HepG2 (cell line): ENCODE results near the gene PTH2. TPM values are rescaled to one million over a fixed set of nuclear protein-coding genes. Genes with fewer than 3 reads are reported as not detected.
A peak's percentile ranks its signal among the peaks of the same experiment; 100 is the strongest.

Experiments used
- ATAC-seq: fragments of 200-7000 bp; cut with Tn5 transposase; 3 replicates; pipeline ENCODE4 v1.9.1; 2020; ENCODE audit warnings: mild to moderate bottlenecking, moderate library complexity
- BruUV-seq: library from RNA; stranded (reverse); fragments of 400-500 nt; replicated peaks from 2 replicates; lab custom pipeline; 2021; lab: Mats Ljungman, UMichigan
- CTCF ChIA-PET: fragments of 300-600 bp; formaldehyde crosslinking; extraction: SDS; loops from one replicate; lab custom pipeline; 2021; ENCODE audit warnings: low total read pairs, inconsistent platforms, low intra/inter-chr PET ratio; lab: Yijun Ruan, JAX
- POLR2A ChIA-PET: fragments of 350-600 bp; sonication (Branson Sonifier 250); formaldehyde crosslinking; loops from one replicate; lab custom pipeline; 2020; ENCODE audit warnings: antibody characterized with exemption, inconsistent platforms; lab: Yijun Ruan, JAX
- DNase-seq: peaks from one replicate; pipeline ENCODE4 v3.0.0-alpha.2; 2015; ENCODE audit warnings: low spot score
- FAIRE-seq: peaks from 3 replicates; lab custom pipeline; 2011; peaks lifted over from hg19 to GRCh38; lab: Jason Lieb, UNC
- H2AFZ ChIP-seq: one replicate; pipeline ENCODE4 v1.6.1; 2011; ENCODE audit warnings: low read length, inconsistent platforms
- H3K27ac ChIP-seq: fragments of 300-600 bp; 3 replicates; pipeline ENCODE4 v1.8.0; 2011; ENCODE audit warnings: mixed run types, mild to moderate bottlenecking, mixed read lengths, low read length, inconsistent platforms; ENCODE audit not compliant: insufficient read depth; ENCODE audit errors: extremely low read length
- H3K27me3 ChIP-seq, 2 experiments: fragments of 200-600 bp in 1 of 2; 2 replicates in 1 of 2; 3 replicates in 1 of 2; pipeline versions ENCODE4 v1.6.0 to v1.8.0; 2011; ENCODE audit warnings: low read length in 2 of 2, mild to moderate bottlenecking in 2 of 2, moderate library complexity in 2 of 2, inconsistent platforms in 1 of 2; ENCODE audit not compliant: insufficient read depth in 2 of 2, control insufficient read depth in 1 of 2
- H3K36me3 ChIP-seq, 2 experiments: fragments of 200-600 bp in 1 of 2; replicated peaks in 1 of 2; 2 replicates in 1 of 2; 3 replicates in 1 of 2; pipeline versions ENCODE4 v1.5.1 to v1.8.0; 2011; ENCODE audit warnings: low read length in 2 of 2, inconsistent platforms in 1 of 2; ENCODE audit not compliant: insufficient read depth in 2 of 2, control insufficient read depth in 1 of 2
- H3K4me1 ChIP-seq: 2 replicates; pipeline ENCODE4 v1.5.1; 2012; ENCODE audit warnings: low read length, inconsistent platforms; ENCODE audit not compliant: insufficient read depth
- H3K4me2 ChIP-seq: 2 replicates; pipeline ENCODE4 v1.6.0; 2011; ENCODE audit warnings: low read depth, low read length, inconsistent platforms
- H3K4me3 ChIP-seq, 3 experiments: fragments of 200-600 bp in 1 of 3; sonication (generic), shearing (Covaris generic) in 1 of 3; replicated peaks in 1 of 3; 2 replicates each; pipeline ENCODE4 v1.5.1; 2011 to 2016; ENCODE audit warnings: low read length in 3 of 3, inconsistent platforms in 2 of 3, low read depth in 2 of 3, mild to moderate bottlenecking in 2 of 3, control low read depth in 1 of 3, mixed read lengths in 1 of 3; ENCODE audit not compliant: insufficient read depth in 1 of 3
- H3K79me2 ChIP-seq: one replicate; pipeline ENCODE4 v1.6.1; 2011; ENCODE audit warnings: low read length, inconsistent platforms; ENCODE audit not compliant: insufficient read depth
- H3K9ac ChIP-seq: 2 replicates; pipeline ENCODE4 v1.6.0; 2011; ENCODE audit warnings: mild to moderate bottlenecking, low read depth, low read length, inconsistent platforms; ENCODE audit not compliant: insufficient read depth
- H3K9me3 ChIP-seq: 2 replicates; pipeline ENCODE4 v1.5.1; 2012; ENCODE audit warnings: mild to moderate bottlenecking, low read length
- H4K20me1 ChIP-seq: 2 replicates; pipeline ENCODE4 v1.6.0; 2011; ENCODE audit warnings: inconsistent platforms, mild to moderate bottlenecking, low read length, moderate library complexity; ENCODE audit not compliant: insufficient read depth
- KLF16 ChIP-seq, 2 experiments: sonication (generic) in 1 of 2; formaldehyde crosslinking in 1 of 2; IDR thresholded peaks; 2 replicates each; pipeline versions ENCODE4 v1.6.1 to v1.8.0; 2016 to 2023; ENCODE audit warnings: missing genetic modification reagents in 2 of 2, missing compliant biosample characterization in 1 of 2
- PRDM4 ChIP-seq: sonication (generic); formaldehyde crosslinking; IDR thresholded peaks from 2 replicates; pipeline ENCODE4 v1.9.0; 2021; ENCODE audit warnings: missing genetic modification reagents, borderline replicate concordance
- SMAD1 ChIP-seq: sonication (generic); formaldehyde crosslinking; IDR thresholded peaks from 2 replicates; pipeline ENCODE4 v1.4.0; 2020; ENCODE audit warnings: missing genetic modification reagents, low read depth, mild to moderate bottlenecking, borderline replicate concordance
- XRCC5 ChIP-seq: fragments of 200-400 bp; formaldehyde crosslinking; optimal IDR thresholded peaks from 2 replicates; pipeline ENCODE3; 2017; ENCODE audit warnings: mild to moderate bottlenecking, low read length
- ZNF12 ChIP-seq: sonication (generic); formaldehyde crosslinking; IDR thresholded peaks from 2 replicates; pipeline ENCODE4 v1.5.0; 2020; ENCODE audit warnings: missing genetic modification reagents
- ZNF749 ChIP-seq: sonication (generic); formaldehyde crosslinking; IDR thresholded peaks from 2 replicates; pipeline ENCODE4 v1.8.0; 2022; ENCODE audit warnings: mild to moderate bottlenecking, missing genetic modification reagents, moderate library complexity, borderline replicate concordance
- WGBS: methylation state at CpG from one replicate; pipeline ENCODE4 v1.1.6; 2017; ENCODE audit warnings: low lambda C conversion rate; 5-methylcytosine and 5-hydroxymethylcytosine counted together
- in situ Hi-C: cut with HindIII; loops from 2 replicates; pipeline ENCODE4 v1.10.0; 2017; ENCODE audit warnings: low pct_unique_long_range_greater_than_20kb; ENCODE audit not compliant: extremely low pct_ligation_motif_present
- intact Hi-C: fragments of 100-400 bp; cut with micrococcal nuclease; formaldehyde crosslinking; loops from one replicate; pipeline ENCODE4 v1.10.0; 2022; ENCODE audit not compliant: unreplicated experiment
- polyA plus RNA-seq, 8 experiments: library from polyadenylated mRNA; depleted of rRNA in 3 of 8; stranded (reverse) in 7 of 8; unstranded in 1 of 8; fragments of >200 nt; fragmentation: Illumina TruSeq in 4 of 8; extraction: Trizol in 4 of 8; gene quantifications; 2 replicates each; pipeline versions ENCODE4 v1.2.1 to v1.2.3, GENCODE V29; 2011 to 2016; ENCODE audit warnings: low read depth in 4 of 8, missing spikeins in 1 of 8, mixed read lengths in 1 of 8; ENCODE audit not compliant: insufficient read depth in 1 of 8
- total RNA-seq, 5 experiments: library from RNA; depleted of rRNA; stranded (reverse); fragments of >200 nt; fragmentation: Illumina TruSeq; extraction: Trizol; gene quantifications; 2 replicates each; pipeline ENCODE4 v1.2.3, GENCODE V29; 2016; ENCODE audit warnings: low read depth in 1 of 5
- TF ChIP-seq, protein P1 (sequence below): sonication (generic); formaldehyde crosslinking; IDR thresholded peaks from 2 replicates; pipeline ENCODE4 v1.5.1; 2020; ENCODE audit warnings: missing genetic modification reagents, mild to moderate bottlenecking, borderline replicate concordance

Gene PTH2
- total and polyA plus RNA-seq, 2 of the 13 experiments (the other 11 are each of a cell fraction or from before 2014, with no cell fraction given): not detected

- TF ChIP-seq, protein P1, sequence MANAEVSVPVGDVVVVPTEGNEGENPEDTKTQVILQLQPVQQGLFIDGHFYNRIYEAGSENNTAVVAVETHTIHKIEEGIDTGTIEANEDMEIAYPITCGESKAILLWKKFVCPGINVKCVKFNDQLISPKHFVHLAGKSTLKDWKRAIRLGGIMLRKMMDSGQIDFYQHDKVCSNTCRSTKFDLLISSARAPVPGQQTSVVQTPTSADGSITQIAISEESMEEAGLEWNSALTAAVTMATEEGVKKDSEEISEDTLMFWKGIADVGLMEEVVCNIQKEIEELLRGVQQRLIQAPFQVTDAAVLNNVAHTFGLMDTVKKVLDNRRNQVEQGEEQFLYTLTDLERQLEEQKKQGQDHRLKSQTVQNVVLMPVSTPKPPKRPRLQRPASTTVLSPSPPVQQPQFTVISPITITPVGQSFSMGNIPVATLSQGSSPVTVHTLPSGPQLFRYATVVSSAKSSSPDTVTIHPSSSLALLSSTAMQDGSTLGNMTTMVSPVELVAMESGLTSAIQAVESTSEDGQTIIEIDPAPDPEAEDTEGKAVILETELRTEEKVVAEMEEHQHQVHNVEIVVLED (CRISPR knock-in tag): no peak
- TF ChIP-seq SMAD1 (CRISPR knock-in tag): no peak
- TF ChIP-seq KLF16 (CRISPR knock-in tag; IDR thresholded peaks at IDR 0.05): no peak
- no peak for TF ChIP-seq XRCC5
- TF ChIP-seq ZNF749 (CRISPR knock-in tag): no peak
- TF ChIP-seq, all 625 proteins: peak for 0
Measured at GRCh38 chr19:49423071-49423984, at the start of gene PTH2 (continued).

DNA sequence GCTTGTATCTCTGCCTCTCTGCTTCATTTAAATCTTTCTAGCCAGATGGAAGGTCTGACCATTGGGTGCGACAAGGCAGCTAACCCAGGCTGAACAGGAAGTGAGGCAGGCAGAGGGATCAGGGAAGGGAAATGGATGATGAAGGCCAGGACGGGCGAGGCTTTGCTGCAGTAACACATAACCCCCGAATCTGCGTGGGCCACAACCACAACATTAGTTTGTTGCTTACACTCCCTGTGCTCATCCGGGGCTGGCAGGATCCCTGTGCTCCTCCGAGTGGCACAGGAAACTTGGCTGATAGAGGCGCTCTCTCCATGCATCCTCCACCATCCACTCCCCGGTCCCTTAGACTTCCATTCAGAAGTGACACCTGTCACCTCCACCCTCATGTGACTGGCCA is 49.7 kb upstream of the PTH2 start:
- CTCF ChIA-PET: interaction anchor here (1.7 to 2.1 kb wide), 2 partner anchors 74 to 97 kb away, joined by 9 to 12 read pairs; no protein-coding TSS in a partner anchor
- intact Hi-C loops: no loop called here
- Histone ChIP-seq H3K27ac (no peak overlapping the region), H3K4me1 (peaks cover 34% of the 10 kb centered on the region), H3K9me3 (no peaks in the 10 kb centered on the region), H3K79me2 (no peaks in the 10 kb centered on the region), H4K20me1 (no peaks in the 10 kb centered on the region), H3K4me3 (no peak overlapping the region), H2AFZ (no peak overlapping the region), H3K27me3 (no peaks in the 10 kb centered on the region; a peak in 1 of 5 replicates), H3K36me3 (peaks cover 0 to 6% of the 10 kb centered on the region in 2 experiments; a peak in 1 of 5 replicates), H3K4me2 (no peak overlapping the region), H3K9ac (no peak overlapping the region)
- TF ChIP-seq PRDM4 (CRISPR knock-in tag): no peak
- TF ChIP-seq ZNF12 (CRISPR knock-in tag): peak; percentile 72; the same call in 1 of the 2 replicates
- BruUV-seq: no TSS peak
- no peak for FAIRE-seq
- ATAC-seq: no peak
- WGBS: 92% methylated on average over 9 of the region's 9 CpGs
- POLR2A ChIA-PET: interaction anchor here (1.4 to 2.2 kb wide), 3 partner anchors 19 to 23 kb away, joined by 7 to 12 read pairs (median 8); partner anchors contain the start of genes ALDH16A1 and PIH1D1
- in situ Hi-C loops: no loop called here
- DNase-seq: no peak
